HG02763 (cell line): ENCODE results near the gene KCNH5.
"Not testable (repeated sequence)": the region's sequence is repeated elsewhere in the genome, so short reads cannot be mapped to it uniquely, and the experiment has no call there.

ENCODE experiments used
- ATAC-seq: cut with Tn5 transposase; IDR thresholded peaks from one replicate; pipeline ENCODE4 v1.9.1; 2021; ENCODE audit warnings: mild to moderate bottlenecking, moderate library complexity; ENCODE audit not compliant: unreplicated experiment

KCNH5 gene

GRCh38 chr14:62886461-62886860, 158.8 kb downstream of the KCNH5 start:
- no peak for ATAC-seq

- no peak for ATAC-seq
Measured at GRCh38 chr14:62885451-62885850, 159.8 kb downstream of the KCNH5 start.

GRCh38 chr14:62882967-62883366, 162.3 kb downstream of the KCNH5 start:
- no peak for ATAC-seq

GRCh38 chr14:62866376-62866775, 178.9 kb downstream of the KCNH5 start:
- ATAC-seq, result no peak

GRCh38 chr14:62864588-62864987, 180.7 kb downstream of the KCNH5 start:
- no peak for ATAC-seq

GRCh38 chr14:62858011-62858410, 187.2 kb downstream of the KCNH5 start:
- not testable (repeated sequence) for ATAC-seq

GRCh38 chr14:62854951-62855350, 190.3 kb downstream of the KCNH5 start:
- no peak for ATAC-seq

GRCh38 chr14:62847168-62847567, 198.1 kb downstream of the KCNH5 start:
- no peak for ATAC-seq

GRCh38 chr14:62844546-62844945, 200.7 kb downstream of the KCNH5 start:
- ATAC-seq, result no peak

GRCh38 chr14:62824086-62824485, 221.2 kb downstream of the KCNH5 start:
- no peak for ATAC-seq

- no peak for ATAC-seq
Measured at GRCh38 chr14:62819931-62820330, 225.3 kb downstream of the KCNH5 start.

- ATAC-seq, result no peak
Measured at GRCh38 chr14:62807636-62808035, 237.6 kb downstream of the KCNH5 start.

GRCh38 chr14:62800577-62800976, 244.7 kb downstream of the KCNH5 start:
- ATAC-seq, result no peak

- ATAC-seq, result no peak
Measured at GRCh38 chr14:62796431-62796830, 248.8 kb downstream of the KCNH5 start.

GRCh38 chr14:62792578-62792977, 252.7 kb downstream of the KCNH5 start:
- ATAC-seq, result no peak

GRCh38 chr14:62781328-62781727, 263.9 kb downstream of the KCNH5 start:
- not testable (repeated sequence) for ATAC-seq

GRCh38 chr14:62778852-62779251, 266.4 kb downstream of the KCNH5 start:
- no peak for ATAC-seq

- no peak for ATAC-seq
Measured at GRCh38 chr14:62778310-62778709, 266.9 kb downstream of the KCNH5 start.

GRCh38 chr14:62777510-62777909, 267.7 kb downstream of the KCNH5 start:
- ATAC-seq, result no peak

GRCh38 chr14:62776300-62776699, 269.0 kb downstream of the KCNH5 start:
- no peak for ATAC-seq

GRCh38 chr14:62768753-62769152, 276.5 kb downstream of the KCNH5 start:
- ATAC-seq, result no peak

GRCh38 chr14:62763951-62764350, 281.3 kb downstream of the KCNH5 start:
- no peak for ATAC-seq

GRCh38 chr14:62759796-62760195, 285.5 kb downstream of the KCNH5 start:
- ATAC-seq, result no peak

GRCh38 chr14:62746881-62747280, 298.4 kb downstream of the KCNH5 start:
- not testable (repeated sequence) for ATAC-seq
